ENCODE data around the gene RABGAP1L. TPM values are rescaled to one million over a fixed set of nuclear protein-coding genes. Genes with fewer than 3 reads are reported as not detected.

RABGAP1L gene
- total and polyA plus RNA-seq, 4 donors: 4.8 to 53.5 (median 18.8) TPM

GRCh38 chr1:174969977-174970376 lies 810.7 kb downstream of the RABGAP1L start:
- H3K4me1 ChIP-seq (ENCODE audit: control insufficient read depth in 4 of 4, insufficient read depth in 4 of 4, low read length in 3 of 4): peaks cover 6 to 18% (median 16%) of the 10 kb centered on the region in 4 donors
- no peak for TF ChIP-seq NR2F2 (IDR thresholded peaks at IDR 0.05)
- TF ChIP-seq EGR1 (IDR thresholded peaks at IDR 0.05; ENCODE audit: low read depth in 2 of 2): no peak
- TF ChIP-seq YY1 (IDR thresholded peaks at IDR 0.05): no peak
- no peak for TF ChIP-seq GABPA (IDR thresholded peaks at IDR 0.05 in 1 of 2, conservative IDR thresholded peaks at IDR 0.05 in 1 of 2)
- H3K4me3 ChIP-seq (ENCODE audit: low read depth in 1 of 3, low read length in 3 of 3): no peak overlapping the region
- no peaks in the 10 kb centered on the region for H3K27me3 ChIP-seq (ENCODE audit: control insufficient read depth in 4 of 4, insufficient read depth in 4 of 4, low read length in 3 of 4)
- H3K36me3 ChIP-seq (ENCODE audit: control insufficient read depth in 4 of 4, insufficient read depth in 3 of 4, low read depth in 1 of 4, low read length in 3 of 4): peaks cover 0 to 3% (median under 1%) of the 10 kb centered on the region in 4 donors
- WGBS: 93% methylated on average over 1 of the region's 1 CpG
- H3K27ac ChIP-seq (ENCODE audit: low read depth in 1 of 2, low read length in 2 of 2): no peak overlapping the region
- H3K9me3 ChIP-seq (ENCODE audit: control insufficient read depth in 4 of 4, low read length in 3 of 4): no peaks in the 10 kb centered on the region
- DNase-seq (ENCODE audit: low spot score): no peak
- H3K9ac ChIP-seq (ENCODE audit: low read depth in 1 of 2, low read length in 2 of 2): no peak overlapping the region

DNA sequence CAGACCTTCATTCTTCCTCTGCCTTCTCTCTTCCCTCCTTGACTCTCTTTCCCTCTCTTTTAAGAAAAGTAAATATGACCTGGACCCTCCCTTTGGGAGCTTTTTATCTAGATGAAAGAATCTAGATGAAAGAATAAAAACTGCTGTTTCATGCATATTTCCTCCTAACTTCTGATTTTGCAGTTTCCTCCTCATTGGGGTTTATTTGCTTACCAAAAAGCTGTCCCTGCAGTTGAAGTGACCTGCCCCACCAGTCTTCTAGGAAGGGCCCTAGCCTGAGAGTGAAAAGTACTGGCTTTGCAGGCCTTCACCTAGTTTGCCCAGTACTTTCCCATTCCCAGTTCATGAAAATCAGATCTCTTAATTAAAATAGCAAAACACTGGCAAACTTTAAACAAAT lies 812.1 kb downstream of the RABGAP1L start:
- H3K4me1 ChIP-seq (ENCODE audit: control insufficient read depth in 4 of 4, insufficient read depth in 4 of 4, low read length in 3 of 4): peaks cover 3 to 8% (median 5%) of the 10 kb centered on the region in 4 donors
- no peak overlapping the region for H3K27ac ChIP-seq (ENCODE audit: low read depth in 1 of 2, low read length in 2 of 2)

More for the DNA sequence above, 812.1 kb downstream of the RABGAP1L start:
- DNase-seq (ENCODE audit: low spot score): no peak
- no peak overlapping the region for H3K4me3 ChIP-seq (ENCODE audit: low read depth in 1 of 3, low read length in 3 of 3)
- H3K36me3 ChIP-seq (ENCODE audit: control insufficient read depth in 4 of 4, insufficient read depth in 3 of 4, low read depth in 1 of 4, low read length in 3 of 4): peaks cover 0 to 3% (median under 1%) of the 10 kb centered on the region in 4 donors
- no peaks in the 10 kb centered on the region for H3K27me3 ChIP-seq (ENCODE audit: control insufficient read depth in 4 of 4, insufficient read depth in 4 of 4, low read length in 3 of 4)
- no peak for TF ChIP-seq GABPA (IDR thresholded peaks at IDR 0.05 in 1 of 2, conservative IDR thresholded peaks at IDR 0.05 in 1 of 2)
- TF ChIP-seq ATF3 (IDR thresholded peaks at IDR 0.05): no peak
- no peak for TF ChIP-seq RAD21 (IDR thresholded peaks at IDR 0.05)
- no peak for TF ChIP-seq EGR1 (IDR thresholded peaks at IDR 0.05; ENCODE audit: low read depth in 2 of 2)
- TF ChIP-seq RXRA (IDR thresholded peaks at IDR 0.05): no peak
- TF ChIP-seq HNF4A (conservative IDR thresholded peaks at IDR 0.05): no peak
- no peak for TF ChIP-seq SP1 (IDR thresholded peaks at IDR 0.05)
- no peak for TF ChIP-seq JUND (IDR thresholded peaks at IDR 0.05)
- no peak for TF ChIP-seq REST (IDR thresholded peaks at IDR 0.05)
- TF ChIP-seq TAF1 (conservative IDR thresholded peaks at IDR 0.05): no peak
- no peak for TF ChIP-seq CTCF (IDR thresholded peaks at IDR 0.05; ENCODE audit: low read depth, low read length, missing input control)
- no peak for TF ChIP-seq NR2F2 (IDR thresholded peaks at IDR 0.05)
- no peak for TF ChIP-seq FOXA1 (IDR thresholded peaks at IDR 0.05)
- TF ChIP-seq FOXA2 (IDR thresholded peaks at IDR 0.05): no peak
- TF ChIP-seq, protein P1, sequence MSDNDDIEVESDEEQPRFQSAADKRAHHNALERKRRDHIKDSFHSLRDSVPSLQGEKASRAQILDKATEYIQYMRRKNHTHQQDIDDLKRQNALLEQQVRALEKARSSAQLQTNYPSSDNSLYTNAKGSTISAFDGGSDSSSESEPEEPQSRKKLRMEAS (IDR thresholded peaks at IDR 0.05): no peak
- TF ChIP-seq ZBTB33 (IDR thresholded peaks at IDR 0.05): no peak
- no peak for TF ChIP-seq HNF4G (IDR thresholded peaks at IDR 0.05)
- H3K9me3 ChIP-seq (ENCODE audit: control insufficient read depth in 4 of 4, low read length in 3 of 4): no peaks in the 10 kb centered on the region
- H3K9ac ChIP-seq (ENCODE audit: low read depth in 1 of 2, low read length in 2 of 2): no peak overlapping the region

All from liver (tissue), 9 donors.